Glomerular visceral epithelial cell (primary cell): ENCODE results near the gene CRTC3.
"Not testable (repeated sequence)": the region's sequence is repeated elsewhere in the genome, so short reads cannot be mapped to it uniquely, and the experiment has no call there.

Experiments
- DNase-seq: peaks from one replicate; pipeline ENCODE4 v3.0.0-alpha.2; 2016; ENCODE audit errors: extremely low spot score

Gene CRTC3

DNA sequence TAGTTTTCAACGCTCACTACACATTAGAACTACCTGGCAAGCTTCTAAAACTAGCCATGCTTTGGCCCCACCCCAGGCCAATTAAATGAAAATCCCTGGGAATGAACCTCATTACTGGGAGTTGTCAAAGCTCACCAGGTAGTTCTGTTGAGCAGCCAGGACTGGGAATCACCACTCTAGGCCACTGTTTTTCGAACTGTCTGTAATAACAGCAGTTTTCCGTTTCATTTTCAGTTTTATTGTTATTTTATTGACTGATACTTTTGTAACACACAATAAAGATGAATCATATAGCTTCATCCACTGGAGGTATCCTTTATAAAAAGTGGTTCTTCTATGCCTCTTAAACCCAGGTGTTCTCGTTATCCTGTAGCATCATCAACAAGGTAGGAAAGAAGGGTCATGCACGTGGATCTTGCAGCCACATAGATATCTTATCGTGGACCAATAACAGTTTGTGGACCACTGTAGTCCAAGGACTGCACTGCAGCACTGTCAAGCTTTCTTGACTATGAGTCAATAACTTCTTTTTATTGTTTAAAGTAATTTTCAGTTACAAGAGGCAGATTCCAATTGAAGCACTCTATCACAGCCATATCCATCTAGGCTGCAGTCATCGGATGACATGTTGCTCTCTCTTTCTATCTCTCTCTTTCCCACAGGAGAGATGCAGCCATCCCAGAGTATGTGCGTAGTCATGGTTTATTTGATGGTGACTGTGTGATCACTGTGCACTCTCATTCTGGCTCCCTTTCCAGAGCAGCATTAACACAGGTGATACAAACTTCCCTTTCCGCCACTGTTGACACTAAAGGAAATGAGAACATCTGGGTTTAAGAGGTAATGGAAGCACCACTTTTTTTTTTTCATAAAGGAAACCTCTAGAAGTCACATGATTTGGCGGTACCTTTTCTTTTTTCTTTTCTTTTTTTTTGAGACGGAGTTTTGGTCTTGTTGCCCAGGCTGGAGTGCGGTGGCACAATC is 148.4 kb downstream of the CRTC3 start:
- DNase-seq = no peak

- no peak for DNase-seq
Observed at GRCh38 chr15:90679959-90680358, 150.2 kb downstream of the CRTC3 start.

DNA sequence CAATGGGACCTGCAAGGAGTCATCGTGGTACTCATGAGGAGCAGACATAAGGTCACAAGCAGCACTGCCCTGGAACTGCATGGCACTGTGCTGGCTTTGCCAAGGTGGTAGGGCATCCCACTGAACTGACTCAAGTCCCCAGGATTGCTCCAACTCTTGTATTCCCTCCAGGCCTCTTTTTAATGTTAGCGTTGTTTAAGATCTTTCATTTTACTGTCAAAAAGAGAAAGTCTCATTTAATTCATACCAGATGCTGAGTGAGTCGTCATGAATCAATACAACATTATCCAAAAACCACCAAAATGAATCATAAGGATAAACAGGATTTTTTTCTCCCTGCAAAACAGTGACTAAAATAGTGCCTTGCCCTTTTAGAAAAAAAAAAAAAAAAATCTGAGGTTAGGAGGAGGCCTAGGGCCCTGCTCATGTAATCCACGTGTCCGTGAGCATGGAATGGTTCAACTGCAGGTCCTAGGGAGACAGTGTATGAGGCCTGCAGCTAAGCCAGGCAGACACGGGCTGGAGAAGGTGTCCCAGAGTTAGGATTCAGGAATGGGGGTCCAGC is 150.7 kb downstream of the CRTC3 start:
- peak; percentile 43 for DNase-seq

DNA sequence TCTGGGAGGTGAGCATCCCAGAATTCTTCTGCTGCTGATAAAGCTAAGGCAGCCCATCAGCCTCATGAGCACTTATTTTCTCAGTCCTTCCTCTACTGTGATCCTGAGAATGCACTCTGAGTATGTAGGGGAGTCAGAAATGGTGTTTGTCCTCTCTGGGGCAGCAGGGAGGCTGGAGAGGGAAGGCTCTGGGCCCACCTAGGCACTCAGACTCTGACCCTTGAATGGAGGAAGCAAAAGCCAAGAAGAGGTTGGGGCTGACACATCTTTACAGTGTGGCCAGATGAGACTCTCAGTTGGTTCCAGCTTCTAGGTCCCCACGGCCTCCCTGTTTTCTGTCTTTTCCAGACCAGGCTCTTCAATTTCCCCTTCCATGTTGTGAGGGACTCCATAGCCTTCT is 151.3 kb downstream of the CRTC3 start:
- no peak for DNase-seq

DNA sequence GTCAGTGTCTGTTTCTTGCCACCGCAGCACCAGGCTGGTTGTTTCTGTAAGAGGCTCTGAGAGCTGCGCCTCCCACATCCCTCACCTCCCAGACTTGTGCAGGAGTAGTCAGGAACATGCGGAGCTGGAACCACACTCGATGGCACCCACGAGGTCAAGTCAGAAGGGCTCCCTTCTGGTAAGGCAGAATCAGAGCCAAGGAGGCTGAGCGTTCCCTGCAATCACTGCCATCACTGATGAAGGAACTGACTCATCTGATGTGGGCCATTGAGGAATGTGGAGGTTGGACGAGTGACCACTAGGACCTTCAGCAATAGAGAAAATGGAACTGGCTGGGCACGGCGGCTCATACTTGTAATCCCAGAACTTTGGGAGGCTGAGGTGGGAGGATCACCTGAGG is 151.8 kb downstream of the CRTC3 start:
- DNase-seq = peak; percentile 66

GRCh38 chr15:90683371-90683770 is 153.6 kb downstream of the CRTC3 start:
- no peak for DNase-seq

GRCh38 chr15:90683876-90684275 is 154.2 kb downstream of the CRTC3 start:
- DNase-seq = no peak

GRCh38 chr15:90684281-90684680 is 154.6 kb downstream of the CRTC3 start:
- no peak for DNase-seq

DNA sequence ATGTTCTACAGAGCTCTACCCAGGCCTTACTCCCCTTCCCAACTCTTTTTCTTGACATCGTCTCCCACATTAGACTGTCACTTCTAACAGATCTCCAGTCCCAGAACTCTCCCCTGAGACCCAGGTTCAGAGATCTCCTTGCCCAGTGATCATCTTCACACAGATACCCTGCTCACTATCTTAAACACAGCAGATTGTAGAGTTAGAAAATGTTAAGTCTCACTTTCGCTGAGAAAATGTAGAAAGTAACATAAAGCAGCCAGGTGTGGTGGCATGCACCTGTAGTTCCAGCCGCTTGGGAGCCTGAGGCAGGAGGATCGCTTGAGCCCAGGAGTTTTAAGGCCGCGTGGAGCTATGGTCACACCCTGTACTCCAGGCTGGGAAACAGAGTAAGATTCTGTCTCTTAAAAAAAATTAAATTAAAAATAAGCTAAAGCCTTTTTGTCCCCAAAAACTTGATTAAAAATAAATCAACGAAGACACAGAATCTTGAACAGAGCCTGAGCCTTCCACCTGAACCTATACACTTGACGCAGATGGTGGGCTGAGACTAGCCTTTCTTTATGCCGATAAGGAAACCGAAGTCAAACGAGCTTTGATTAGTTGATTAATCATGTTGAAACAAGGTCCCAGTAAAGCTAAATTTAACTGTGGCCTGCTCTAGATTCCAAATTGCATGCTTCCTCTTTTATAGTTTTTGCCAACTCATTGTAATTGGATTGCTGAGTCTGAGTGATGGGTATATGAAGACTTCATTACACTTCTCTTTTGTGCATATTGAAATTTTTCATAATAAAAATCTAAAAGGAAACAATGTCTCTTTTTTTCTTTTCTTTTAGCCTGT is 156.1 kb downstream of the CRTC3 start:
- DNase-seq = no peak

GRCh38 chr15:90686435-90687218 is 156.9 kb downstream of the CRTC3 start:
- DNase-seq = no peak

GRCh38 chr15:90689326-90689961 is 159.7 kb downstream of the CRTC3 start:
- DNase-seq = not testable (repeated sequence)

GRCh38 chr15:90690585-90690984 is 160.9 kb downstream of the CRTC3 start:
- DNase-seq = no peak

DNA sequence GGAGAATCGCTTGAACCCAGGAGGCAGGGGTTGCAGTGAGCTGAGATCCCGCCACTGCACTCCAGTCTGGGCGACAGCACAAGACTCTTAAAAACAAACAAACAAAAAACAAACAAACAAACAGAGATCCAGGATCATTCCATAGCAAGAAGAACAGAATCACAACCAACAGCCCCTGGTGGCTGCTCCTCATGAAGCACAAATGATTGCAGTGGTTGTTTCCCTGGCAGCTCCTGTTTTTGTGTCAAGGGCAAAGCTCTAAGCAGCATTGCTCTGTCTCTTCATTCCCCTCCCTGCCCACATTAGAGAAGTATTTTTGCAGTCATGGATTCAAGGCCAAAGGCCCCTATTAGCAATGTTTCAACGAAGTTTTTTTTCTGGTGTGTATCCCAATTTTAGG is 161.6 kb downstream of the CRTC3 start:
- no peak for DNase-seq

GRCh38 chr15:90691982-90692773 is 162.5 kb downstream of the CRTC3 start:
- no peak for DNase-seq
